ENCODE results near the gene ZNF90. TPM values are rescaled to one million over a fixed set of nuclear protein-coding genes. Genes with fewer than 3 reads are reported as not detected.
"Not testable (repeated sequence)": the region's sequence is repeated elsewhere in the genome, so short reads cannot be mapped to it uniquely, and the experiment has no call there.

ZNF90 gene
- total RNA-seq, 1 experiment from 2014 or later = 112 TPM

DNA sequence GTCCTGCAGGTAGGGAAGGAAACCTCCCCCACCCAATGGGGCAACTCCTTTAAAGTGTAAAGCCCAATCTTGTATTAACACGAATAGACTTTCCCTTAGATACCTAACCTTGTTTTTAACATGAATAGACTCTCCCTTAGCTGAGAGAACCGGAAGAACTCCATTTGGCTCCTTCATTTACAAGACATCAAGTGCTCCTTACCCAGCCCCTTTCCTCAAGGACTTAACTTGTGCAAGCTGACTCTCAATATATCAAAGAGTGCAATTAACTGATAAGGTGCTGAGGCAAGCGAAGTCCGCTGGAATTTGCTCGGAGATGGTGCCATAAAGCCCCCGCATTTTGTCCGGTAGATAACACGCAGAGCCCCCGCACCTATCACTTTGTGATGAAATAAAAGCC lies 9.9 kb upstream of the ZNF90 start (continued):
- no peak for TF ChIP-seq MAX (CRISPR knock-in tag; IDR thresholded peaks at IDR 0.05)
- no peak for TF ChIP-seq NR2C2 (CRISPR knock-in tag; IDR thresholded peaks at IDR 0.05)

GRCh38 chr19:20068559-20068958 lies 9.2 kb upstream of the ZNF90 start:
- peaks cover 48% of the 10 kb centered on the region for H3K4me1 Mint-ChIP-seq
- ATAC-seq = peak; percentile 56
- CTCF ChIA-PET = interaction anchor here (1.0 to 1.2 kb wide), 2 partner anchors 17 to 71 kb away, joined by 4 to 6 read pairs; no protein-coding TSS in a partner anchor
- H3K9me3 Mint-ChIP-seq = peaks cover 29% of the 10 kb centered on the region
- POLR2A ChIA-PET = interaction anchor here (0.7 to 3.0 kb wide), 4 partner anchors 9 to 33 kb away, joined by 3 to 19 read pairs (median 11); partner anchors contain the start of genes ZNF682 and ZNF90
- peak overlapping the region; percentile 83 for H3K27ac Mint-ChIP-seq
- not testable (repeated sequence) for DNase-seq (ENCODE audit: low spot score); H3K27me3 Mint-ChIP-seq (ENCODE audit: low read depth)
- H3K36me3 Mint-ChIP-seq = peaks cover 32% of the 10 kb centered on the region
- peak overlapping the region; percentile 62 for H3K4me3 Mint-ChIP-seq

DNA sequence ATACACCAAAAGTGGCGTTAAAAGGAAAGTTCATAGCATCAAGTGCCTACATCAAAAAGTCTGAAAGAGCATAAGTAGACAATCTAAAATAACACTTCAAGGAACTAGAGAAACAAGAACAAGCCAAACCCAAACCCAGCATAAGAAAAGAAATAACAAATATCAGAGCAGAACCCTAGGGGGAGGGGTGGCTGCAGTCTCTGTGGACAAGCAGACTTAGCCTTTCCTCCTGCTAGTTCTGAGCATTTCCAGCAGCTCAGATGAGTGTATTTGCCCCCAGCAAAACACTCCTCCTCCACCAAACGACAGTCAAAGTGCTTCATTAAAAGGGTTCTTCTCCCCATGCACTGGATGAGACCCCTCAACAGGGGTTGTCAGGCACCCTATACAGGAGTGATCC lies 7.1 kb upstream of the ZNF90 start:
- no peaks in the 10 kb centered on the region for H3K27me3 Mint-ChIP-seq (ENCODE audit: low read depth)
- POLR2A ChIA-PET = no interaction called here
- H3K27ac Mint-ChIP-seq = peak overlapping the region; percentile 22
- no peak overlapping the region for H3K4me3 Mint-ChIP-seq
- ATAC-seq (no peak), DNase-seq (ENCODE audit: low spot score) (no peak)
- peaks cover 48% of the 10 kb centered on the region for H3K4me1 Mint-ChIP-seq
- CTCF ChIA-PET = no interaction called here
- H3K36me3 Mint-ChIP-seq = peaks cover 22% of the 10 kb centered on the region
- TF ChIP-seq ZNF232 (CRISPR knock-in tag; IDR thresholded peaks at IDR 0.05) (no peak), TCF7 (CRISPR knock-in tag; IDR thresholded peaks at IDR 0.05; ENCODE audit: low read depth) (no peak)
- peaks cover 26% of the 10 kb centered on the region for H3K9me3 Mint-ChIP-seq

- peaks cover 34% of the 10 kb centered on the region for H3K4me1 Mint-ChIP-seq
- no peak for TF ChIP-seq ETV6 (CRISPR knock-in tag; IDR thresholded peaks at IDR 0.05)
- no peak for TF ChIP-seq GRHL2 (CRISPR knock-in tag; IDR thresholded peaks at IDR 0.05; ENCODE audit: insufficient replicate concordance, severe bottlenecking)
- TF ChIP-seq FOXK1 (CRISPR knock-in tag; IDR thresholded peaks at IDR 0.05) = no peak
- no peak for TF ChIP-seq HMGXB4 (CRISPR knock-in tag; IDR thresholded peaks at IDR 0.05)
- TF ChIP-seq NR1H2 (CRISPR knock-in tag; IDR thresholded peaks at IDR 0.05) = no peak
- no peak for TF ChIP-seq GTF2I (CRISPR knock-in tag; conservative IDR thresholded peaks at IDR 0.05)
- no peak for TF ChIP-seq FOXJ3 (CRISPR knock-in tag; IDR thresholded peaks at IDR 0.05; ENCODE audit: borderline replicate concordance)
- TF ChIP-seq TEAD1 (CRISPR knock-in tag; IDR thresholded peaks at IDR 0.05) = no peak
- no peak for TF ChIP-seq TEAD4 (CRISPR knock-in tag; IDR thresholded peaks at IDR 0.05)
- no peak for TF ChIP-seq OVOL2 (CRISPR knock-in tag; IDR thresholded peaks at IDR 0.05; ENCODE audit: borderline replicate concordance)
- TF ChIP-seq, protein P1, sequence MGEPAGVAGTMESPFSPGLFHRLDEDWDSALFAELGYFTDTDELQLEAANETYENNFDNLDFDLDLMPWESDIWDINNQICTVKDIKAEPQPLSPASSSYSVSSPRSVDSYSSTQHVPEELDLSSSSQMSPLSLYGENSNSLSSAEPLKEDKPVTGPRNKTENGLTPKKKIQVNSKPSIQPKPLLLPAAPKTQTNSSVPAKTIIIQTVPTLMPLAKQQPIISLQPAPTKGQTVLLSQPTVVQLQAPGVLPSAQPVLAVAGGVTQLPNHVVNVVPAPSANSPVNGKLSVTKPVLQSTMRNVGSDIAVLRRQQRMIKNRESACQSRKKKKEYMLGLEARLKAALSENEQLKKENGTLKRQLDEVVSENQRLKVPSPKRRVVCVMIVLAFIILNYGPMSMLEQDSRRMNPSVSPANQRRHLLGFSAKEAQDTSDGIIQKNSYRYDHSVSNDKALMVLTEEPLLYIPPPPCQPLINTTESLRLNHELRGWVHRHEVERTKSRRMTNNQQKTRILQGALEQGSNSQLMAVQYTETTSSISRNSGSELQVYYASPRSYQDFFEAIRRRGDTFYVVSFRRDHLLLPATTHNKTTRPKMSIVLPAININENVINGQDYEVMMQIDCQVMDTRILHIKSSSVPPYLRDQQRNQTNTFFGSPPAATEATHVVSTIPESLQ (CRISPR knock-in tag; IDR thresholded peaks at IDR 0.05) = no peak
- POLR2A ChIA-PET = no interaction called here
- peaks cover 19% of the 10 kb centered on the region for H3K9me3 Mint-ChIP-seq
- no peak for ATAC-seq
- no peak overlapping the region for H3K27ac Mint-ChIP-seq
- H3K36me3 Mint-ChIP-seq = peaks cover 13% of the 10 kb centered on the region
- DNase-seq (ENCODE audit: low spot score) = no peak
- no peak overlapping the region for H3K4me3 Mint-ChIP-seq
- no peaks in the 10 kb centered on the region for H3K27me3 Mint-ChIP-seq (ENCODE audit: low read depth)
- CTCF ChIA-PET = no interaction called here
Measured at GRCh38 chr19:20072936-20073335, 4.9 kb upstream of the ZNF90 start.
